Endothelial cell of umbilical vein (primary cell): Measurements from ENCODE around the gene MRPL48. TPM values are rescaled to one million over a fixed set of nuclear protein-coding genes. Genes with fewer than 3 reads are reported as not detected.

Source experiments
- BruUV-seq: library from RNA; stranded (reverse); fragments of 400-500 nt; replicated peaks from 2 replicates; lab custom pipeline; 2021; lab: Mats Ljungman, UMichigan
- CTCF ChIA-PET: fragments of 300-600, 350-600 bp; sonication (Branson Sonifier 250); formaldehyde crosslinking; loops from one replicate; lab custom pipeline; 2021; ENCODE audit warnings: antibody characterized with exemption, inconsistent platforms; lab: Charles Lee
- POLR2A ChIA-PET: fragments of 300-600, 350-600 bp; sonication (Branson Sonifier 250); formaldehyde crosslinking; loops from one replicate; lab custom pipeline; 2021; ENCODE audit warnings: antibody characterized with exemption, inconsistent platforms; lab: Charles Lee
- DNase-seq: peaks from one replicate; pipeline ENCODE4 v3.0.0-alpha.2; 2011; ENCODE audit warnings: low read depth, low spot score
- FAIRE-seq: peaks from 2 replicates; lab custom pipeline; 2011; peaks lifted over from hg19 to GRCh38; lab: Jason Lieb, UNC
- H2AFZ ChIP-seq: 2 replicates; pipeline ENCODE4 v1.6.0; 2012; ENCODE audit warnings: low read depth, low read length, control low read depth, inconsistent platforms
- H3K27ac ChIP-seq: 2 replicates; pipeline ENCODE4 v1.5.1; 2011; ENCODE audit warnings: low read depth, mild to moderate bottlenecking, control low read depth, low read length, moderate library complexity; ENCODE audit not compliant: insufficient read depth
- H3K27me3 ChIP-seq, 2 experiments: 2 replicates each; pipeline versions ENCODE4 v1.6.0 to v1.6.1; 2011; ENCODE audit warnings: low read length in 2 of 2, mixed read lengths in 1 of 2; ENCODE audit not compliant: control insufficient read depth in 2 of 2, insufficient read depth in 2 of 2
- H3K36me3 ChIP-seq, 2 experiments: 2 replicates in 1 of 2; 3 replicates in 1 of 2; pipeline ENCODE4 v1.5.1; 2011; ENCODE audit warnings: low read length in 2 of 2, mild to moderate bottlenecking in 1 of 2, moderate library complexity in 1 of 2; ENCODE audit not compliant: control insufficient read depth in 2 of 2, insufficient read depth in 2 of 2; ENCODE audit errors: extremely low read depth in 1 of 2
- H3K4me1 ChIP-seq: 3 replicates; pipeline ENCODE4 v1.5.1; 2011; ENCODE audit warnings: mild to moderate bottlenecking, low read length; ENCODE audit not compliant: control insufficient read depth, insufficient read depth; ENCODE audit errors: extremely low read depth
- H3K4me2 ChIP-seq: 2 replicates; pipeline ENCODE4 v1.6.1; 2011; ENCODE audit warnings: low read length, control low read depth, mixed read lengths; ENCODE audit not compliant: insufficient read depth
- H3K4me3 ChIP-seq, 3 experiments: fragments of 200-600 bp in 1 of 3; sonication (generic), shearing (Covaris generic) in 1 of 3; replicated peaks in 1 of 3; 2 replicates each; pipeline ENCODE4 v1.5.1; 2011 to 2016; ENCODE audit warnings: control low read depth in 3 of 3, low read length in 3 of 3, mild to moderate bottlenecking in 2 of 3, inconsistent platforms in 1 of 3, low read depth in 1 of 3, moderate library complexity in 1 of 3; ENCODE audit not compliant: insufficient read depth in 1 of 3
- H3K79me2 ChIP-seq: 2 replicates; pipeline ENCODE4 v1.6.0; 2012; ENCODE audit warnings: low read length, inconsistent platforms; ENCODE audit not compliant: control insufficient read depth, insufficient read depth
- H3K9ac ChIP-seq: replicated peaks from 2 replicates; pipeline ENCODE3; 2011; ENCODE audit warnings: low read length, control low read depth; ENCODE audit not compliant: insufficient read depth; ENCODE audit errors: extremely low read depth
- H3K9me1 ChIP-seq: replicated peaks from 3 replicates; pipeline ENCODE4 v1.6.0; 2011; ENCODE audit warnings: mild to moderate bottlenecking, low read length; ENCODE audit not compliant: control insufficient read depth, insufficient read depth; ENCODE audit errors: extremely low read depth
- H3K9me3 ChIP-seq: replicated peaks from 2 replicates; pipeline ENCODE4 v1.5.1; 2012; ENCODE audit warnings: low read length, inconsistent platforms; ENCODE audit not compliant: control insufficient read depth, insufficient read depth
- H4K20me1 ChIP-seq: replicated peaks from 2 replicates; pipeline ENCODE3; 2011; ENCODE audit warnings: mild to moderate bottlenecking, low read length; ENCODE audit not compliant: control insufficient read depth, insufficient read depth; ENCODE audit errors: extremely low read depth
- EZH2 ChIP-seq: IDR thresholded peaks from 2 replicates; pipeline ENCODE4 v1.6.1; 2012; ENCODE audit warnings: borderline replicate concordance, low read depth, mild to moderate bottlenecking, moderate library complexity, low read length, inconsistent platforms; ENCODE audit not compliant: severe bottlenecking
- FOS ChIP-seq: IDR thresholded peaks from 2 replicates; pipeline ENCODE4 v1.6.1; 2011; ENCODE audit warnings: mild to moderate bottlenecking, low read length, moderate library complexity, borderline replicate concordance; ENCODE audit not compliant: insufficient read depth
- GATA2 ChIP-seq: IDR thresholded peaks from 2 replicates; pipeline ENCODE4 v1.7.0; 2011; ENCODE audit warnings: low read depth, mild to moderate bottlenecking, moderate library complexity, mixed read lengths, low read length; ENCODE audit not compliant: insufficient read length, insufficient read depth
- JUN ChIP-seq: IDR thresholded peaks from 2 replicates; pipeline ENCODE4 v1.6.1; 2011; ENCODE audit warnings: borderline replicate concordance, low read depth; ENCODE audit not compliant: insufficient read length, insufficient read depth
- MYC ChIP-seq: IDR thresholded peaks from one replicate; pipeline ENCODE4 v1.6.1; 2011; ENCODE audit warnings: mild to moderate bottlenecking, low read depth, low read length
- POLR2A ChIP-seq: IDR thresholded peaks from 2 replicates; pipeline ENCODE4 v1.6.1; 2012; ENCODE audit warnings: low read depth, mild to moderate bottlenecking, control low read depth, low read length
- POLR2AphosphoS5 ChIP-seq: IDR thresholded peaks from 2 replicates; pipeline ENCODE4 v1.6.1; 2012; ENCODE audit warnings: low read depth, mild to moderate bottlenecking, control low read depth, low read length, moderate library complexity; ENCODE audit not compliant: insufficient read depth
- dilution Hi-C: fragments of 300-500 bp; cut with MboI; formaldehyde crosslinking; loops from one replicate; pipeline ENCODE4 v1.15.0; 2019; ENCODE audit warnings: low sequenced_read_pairs; ENCODE audit not compliant: extremely low pct_ligation_motif_present
- intact Hi-C: fragments of 100-400 bp; cut with micrococcal nuclease; formaldehyde crosslinking; loops from one replicate; pipeline ENCODE4 v1.10.0; 2022
- polyA plus RNA-seq, 4 experiments: library from polyadenylated mRNA; depleted of rRNA in 3 of 4; stranded (reverse) in 3 of 4; unstranded in 1 of 4; fragments of >200 nt; gene quantifications; 2 replicates each; pipeline versions ENCODE4 v1.2.1 to v1.2.3, GENCODE V29; 2011 to 2012; ENCODE audit warnings: missing spikeins in 1 of 4
- total RNA-seq: library from RNA; stranded (reverse); gene quantifications from 2 replicates; pipeline ENCODE4 v1.2.3, GENCODE V29; 2021
- TF ChIP-seq, protein P1 (sequence below), 2 donors: IDR thresholded peaks; 1 replicate in 1 of 2; 2 replicates in 1 of 2; pipeline ENCODE4 v1.5.1; 2011; ENCODE audit warnings: low read length in 2 of 2, mild to moderate bottlenecking in 2 of 2, moderate library complexity in 2 of 2, control low read depth in 1 of 2, inconsistent platforms in 1 of 2, low read depth in 1 of 2; ENCODE audit not compliant: insufficient read depth in 1 of 2; ENCODE audit errors: extremely low read depth in 1 of 2
- TF ChIP-seq, protein P2 (sequence below): IDR thresholded peaks from 2 replicates; pipeline ENCODE4 v1.6.1; 2011; ENCODE audit not compliant: insufficient read depth, insufficient read length

The MRPL48 gene
- total and polyA plus RNA-seq, 2 donors (not counting 3 experiments of a cell fraction or from before 2014, with no cell fraction given): 25.0 to 38.3 TPM

DNA sequence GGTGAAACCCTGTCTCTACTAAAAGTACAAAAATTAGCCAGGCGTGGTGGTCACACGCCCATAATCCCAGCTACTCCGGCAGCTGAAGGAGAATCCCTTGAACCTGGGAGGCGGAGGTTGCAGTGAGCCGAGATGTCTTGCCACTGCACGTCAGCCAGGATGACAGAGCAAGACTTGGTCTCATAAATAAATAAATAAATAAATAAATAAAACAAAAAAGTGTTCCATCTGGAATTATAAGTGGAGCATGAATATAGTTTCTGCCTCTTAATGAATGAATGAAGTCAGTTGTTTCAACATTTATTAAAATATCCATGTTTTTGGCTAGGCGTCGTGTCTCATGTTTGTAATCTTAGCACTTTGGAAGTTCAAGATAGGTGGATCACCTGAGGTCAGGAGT lies 27.1 kb downstream of the MRPL48 start:
- no peaks in the 10 kb centered on the region for H3K9me3 ChIP-seq
- no peaks in the 10 kb centered on the region for H4K20me1 ChIP-seq
- DNase-seq (no peak), FAIRE-seq (no peak)
- H3K4me1 ChIP-seq: peaks cover 8% of the 10 kb centered on the region
- no peaks in the 10 kb centered on the region for H3K36me3 ChIP-seq
- POLR2A ChIA-PET: no interaction called here
- TF ChIP-seq JUN: no peak
- TF ChIP-seq, protein P1, sequence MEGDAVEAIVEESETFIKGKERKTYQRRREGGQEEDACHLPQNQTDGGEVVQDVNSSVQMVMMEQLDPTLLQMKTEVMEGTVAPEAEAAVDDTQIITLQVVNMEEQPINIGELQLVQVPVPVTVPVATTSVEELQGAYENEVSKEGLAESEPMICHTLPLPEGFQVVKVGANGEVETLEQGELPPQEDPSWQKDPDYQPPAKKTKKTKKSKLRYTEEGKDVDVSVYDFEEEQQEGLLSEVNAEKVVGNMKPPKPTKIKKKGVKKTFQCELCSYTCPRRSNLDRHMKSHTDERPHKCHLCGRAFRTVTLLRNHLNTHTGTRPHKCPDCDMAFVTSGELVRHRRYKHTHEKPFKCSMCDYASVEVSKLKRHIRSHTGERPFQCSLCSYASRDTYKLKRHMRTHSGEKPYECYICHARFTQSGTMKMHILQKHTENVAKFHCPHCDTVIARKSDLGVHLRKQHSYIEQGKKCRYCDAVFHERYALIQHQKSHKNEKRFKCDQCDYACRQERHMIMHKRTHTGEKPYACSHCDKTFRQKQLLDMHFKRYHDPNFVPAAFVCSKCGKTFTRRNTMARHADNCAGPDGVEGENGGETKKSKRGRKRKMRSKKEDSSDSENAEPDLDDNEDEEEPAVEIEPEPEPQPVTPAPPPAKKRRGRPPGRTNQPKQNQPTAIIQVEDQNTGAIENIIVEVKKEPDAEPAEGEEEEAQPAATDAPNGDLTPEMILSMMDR (IDR thresholded peaks at IDR 0.05; ENCODE audit: extremely low read depth in 1 of 2, insufficient read depth in 1 of 2, low read depth in 1 of 2, low read length in 2 of 2): no peak
- TF ChIP-seq FOS: no peak
- TF ChIP-seq, protein P2, sequence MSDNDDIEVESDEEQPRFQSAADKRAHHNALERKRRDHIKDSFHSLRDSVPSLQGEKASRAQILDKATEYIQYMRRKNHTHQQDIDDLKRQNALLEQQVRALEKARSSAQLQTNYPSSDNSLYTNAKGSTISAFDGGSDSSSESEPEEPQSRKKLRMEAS: no peak
- no peak for TF ChIP-seq MYC
- H3K27me3 ChIP-seq: no peaks in the 10 kb centered on the region
- H3K9ac ChIP-seq: no peak overlapping the region
- CTCF ChIA-PET: no interaction called here
- BruUV-seq: no TSS peak
- H3K4me3 ChIP-seq: no peak overlapping the region
- H3K79me2 ChIP-seq: no peaks in the 10 kb centered on the region
- dilution Hi-C loops (no loop called here), intact Hi-C loops (no loop called here)
- H3K27ac ChIP-seq: no peak overlapping the region
- H3K4me2 ChIP-seq: no peak overlapping the region
- no peaks in the 10 kb centered on the region for H3K9me1 ChIP-seq
- no peak overlapping the region for H2AFZ ChIP-seq

DNA sequence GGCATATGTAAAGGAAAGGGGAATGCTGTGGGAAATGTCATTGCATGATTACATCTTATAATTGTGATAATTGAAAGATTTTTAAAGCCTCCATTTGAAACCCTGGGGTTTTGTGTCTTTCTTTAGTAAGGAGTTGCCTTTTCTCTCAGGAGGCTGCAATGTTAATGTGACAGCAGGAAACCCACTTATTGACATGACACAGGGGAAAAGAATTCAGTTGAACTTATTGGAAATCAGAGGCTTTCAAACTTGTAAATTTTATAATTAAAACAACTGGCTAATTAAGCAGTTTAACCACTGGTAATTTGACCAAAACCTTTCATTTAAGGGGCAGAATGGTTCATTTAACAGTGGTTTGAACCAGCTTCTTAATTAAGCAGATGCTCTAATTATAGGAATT lies 31.2 kb downstream of the MRPL48 start:
- no peaks in the 10 kb centered on the region for H3K36me3 ChIP-seq
- intact Hi-C loops: no loop called here
- no peaks in the 10 kb centered on the region for H3K9me3 ChIP-seq
- H3K4me1 ChIP-seq: peaks cover 8% of the 10 kb centered on the region
- no peaks in the 10 kb centered on the region for H4K20me1 ChIP-seq
- no peaks in the 10 kb centered on the region for H3K9me1 ChIP-seq
- H3K79me2 ChIP-seq: no peaks in the 10 kb centered on the region
- ChIA-PET POLR2A (no interaction called here), CTCF (no interaction called here)
- H3K4me2 ChIP-seq: peak overlapping the region; percentile 24
- TF ChIP-seq POLR2AphosphoS5: no peak
- peak; percentile 14 for TF ChIP-seq FOS
- TF ChIP-seq, protein P2: no peak
- TF ChIP-seq POLR2A: no peak
- no peak for TF ChIP-seq EZH2
- no peak for TF ChIP-seq GATA2
- TF ChIP-seq, protein P1 (IDR thresholded peaks at IDR 0.05; ENCODE audit: extremely low read depth in 1 of 2, insufficient read depth in 1 of 2, low read depth in 1 of 2, low read length in 2 of 2): no peak
- no peak for TF ChIP-seq JUN
- H3K4me3 ChIP-seq: no peak overlapping the region
- H3K27me3 ChIP-seq: no peaks in the 10 kb centered on the region
- peak; percentile 12 for DNase-seq
- no TSS peak for BruUV-seq
- no peak overlapping the region for H3K9ac ChIP-seq
- no peak for FAIRE-seq
- H2AFZ ChIP-seq: no peak overlapping the region
- H3K27ac ChIP-seq: no peak overlapping the region
- dilution Hi-C loops: no loop called here
